Breast epithelium (tissue), 4 donors: ENCODE measurements around the gene CA10. TPM values are rescaled to one million over a fixed set of nuclear protein-coding genes. Genes with fewer than 3 reads are reported as not detected.

ENCODE experiments used
- DNase-seq, 2 donors: peaks; one replicate each; pipeline ENCODE4 v3.0.0-alpha.2; 2019; ENCODE audit warnings: low spot score in 2 of 2
- H3K27ac ChIP-seq, 2 donors: fragments of 200-600 bp; sonication (generic) in 1 of 2; one replicate each; pipeline ENCODE4 v1.5.1; 2016 to 2019; ENCODE audit warnings: mild to moderate bottlenecking in 1 of 2
- H3K27me3 ChIP-seq, 2 donors: fragments of 200-600 bp; sonication (generic) in 1 of 2; one replicate each; pipeline versions ENCODE4 v1.5.1 to v1.6.0; 2017 to 2019; ENCODE audit warnings: control low read depth in 1 of 2, mild to moderate bottlenecking in 1 of 2
- H3K36me3 ChIP-seq: fragments of 200-600 bp; one replicate; pipeline ENCODE4 v1.5.1; 2019
- H3K4me1 ChIP-seq, 2 donors: fragments of 200-600 bp; sonication (generic); one replicate each; pipeline ENCODE4 v1.5.1; 2016 to 2019; ENCODE audit warnings: control low read depth in 1 of 2
- H3K4me3 ChIP-seq, 3 donors: fragments of 200-600 bp; sonication (generic); 1 replicate in 2 of 3; 2 replicates in 1 of 3; pipeline ENCODE4 v1.5.1; 2016 to 2019; ENCODE audit warnings: mild to moderate bottlenecking in 3 of 3, moderate library complexity in 2 of 3
- H3K9me3 ChIP-seq, 2 donors: fragments of 200-600 bp; sonication (generic) in 1 of 2; one replicate each; pipeline ENCODE4 v1.5.1; 2016 to 2019; ENCODE audit warnings: control low read depth in 1 of 2
- POLR2A ChIP-seq: fragments of 450-650 bp; IDR thresholded peaks from one replicate; pipeline ENCODE4 v1.6.1; 2016; ENCODE audit warnings: antibody characterized with exemption, mild to moderate bottlenecking, moderate library complexity
- POLR2AphosphoS5 ChIP-seq, 3 donors: sonication (generic); formaldehyde crosslinking; IDR thresholded peaks; one replicate each; pipeline ENCODE4 v1.6.1; 2017; ENCODE audit warnings: antibody characterized with exemption in 3 of 3
- intact Hi-C: fragments of 100-400 bp; cut with DNase I; formaldehyde crosslinking; loops from one replicate; pipeline ENCODE4 v1.15.1; 2023; ENCODE audit warnings: low total_unique reads
- total RNA-seq, 3 donors: library from RNA; depleted of rRNA; stranded (reverse); fragments of >200 nt; gene quantifications; one replicate each; pipeline ENCODE4 v1.1.0, GENCODE V29; 2016
- TF ChIP-seq, protein P1 (sequence below), 3 donors: fragments of 450-650 bp; IDR thresholded peaks; one replicate each; pipeline ENCODE4 v1.5.1; 2016 to 2017; ENCODE audit warnings: antibody characterized with exemption in 3 of 3, mild to moderate bottlenecking in 3 of 3, moderate library complexity in 3 of 3

CA10 gene
- total RNA-seq, 3 donors from 2014 or later, result not detected

DNA sequence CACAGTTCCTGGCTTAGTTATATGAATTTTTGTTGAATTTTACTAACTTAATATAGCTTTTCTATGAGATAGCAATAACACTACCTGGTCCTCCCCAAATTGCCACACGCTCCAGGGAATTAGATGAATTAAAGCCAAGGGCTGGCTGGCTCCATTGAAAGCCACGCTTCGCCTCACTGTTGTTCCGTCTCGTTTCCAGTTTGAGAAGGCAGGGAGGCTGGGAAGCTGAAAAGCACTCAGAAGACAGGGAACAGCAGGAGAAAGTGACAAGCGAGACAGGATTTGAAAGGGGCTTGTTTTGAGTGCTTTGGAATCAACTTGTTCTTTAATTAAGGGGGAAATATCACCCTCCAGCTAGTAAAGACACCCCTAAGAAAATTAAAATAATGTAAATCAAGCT is 425.3 kb downstream of the CA10 start:
- TF ChIP-seq POLR2AphosphoS5 (IDR thresholded peaks at IDR 0.05) (no peak), POLR2A (no peak)
- TF ChIP-seq, protein P1, sequence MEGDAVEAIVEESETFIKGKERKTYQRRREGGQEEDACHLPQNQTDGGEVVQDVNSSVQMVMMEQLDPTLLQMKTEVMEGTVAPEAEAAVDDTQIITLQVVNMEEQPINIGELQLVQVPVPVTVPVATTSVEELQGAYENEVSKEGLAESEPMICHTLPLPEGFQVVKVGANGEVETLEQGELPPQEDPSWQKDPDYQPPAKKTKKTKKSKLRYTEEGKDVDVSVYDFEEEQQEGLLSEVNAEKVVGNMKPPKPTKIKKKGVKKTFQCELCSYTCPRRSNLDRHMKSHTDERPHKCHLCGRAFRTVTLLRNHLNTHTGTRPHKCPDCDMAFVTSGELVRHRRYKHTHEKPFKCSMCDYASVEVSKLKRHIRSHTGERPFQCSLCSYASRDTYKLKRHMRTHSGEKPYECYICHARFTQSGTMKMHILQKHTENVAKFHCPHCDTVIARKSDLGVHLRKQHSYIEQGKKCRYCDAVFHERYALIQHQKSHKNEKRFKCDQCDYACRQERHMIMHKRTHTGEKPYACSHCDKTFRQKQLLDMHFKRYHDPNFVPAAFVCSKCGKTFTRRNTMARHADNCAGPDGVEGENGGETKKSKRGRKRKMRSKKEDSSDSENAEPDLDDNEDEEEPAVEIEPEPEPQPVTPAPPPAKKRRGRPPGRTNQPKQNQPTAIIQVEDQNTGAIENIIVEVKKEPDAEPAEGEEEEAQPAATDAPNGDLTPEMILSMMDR (IDR thresholded peaks at IDR 0.05), result no peak
- Histone ChIP-seq H3K27ac (no peak overlapping the region), H3K27me3 (no peaks in the 10 kb centered on the region), H3K36me3 (no peaks in the 10 kb centered on the region), H3K9me3 (no peaks in the 10 kb centered on the region), H3K4me1 (no peaks in the 10 kb centered on the region), H3K4me3 (no peak overlapping the region)
- no peak for DNase-seq
- intact Hi-C loops, result no loop called here

GRCh38 chr17:51731941-51732722 is 426.4 kb downstream of the CA10 start:
- Histone ChIP-seq H3K9me3 (no peaks in the 10 kb centered on the region), H3K27me3 (no peaks in the 10 kb centered on the region), H3K36me3 (no peaks in the 10 kb centered on the region), H3K4me3 (no peak overlapping the region), H3K4me1 (no peaks in the 10 kb centered on the region), H3K27ac (no peak overlapping the region)
- intact Hi-C loops, result loop anchor here (1.0 kb wide), 1 partner anchor 25 kb away; no protein-coding TSS in a partner anchor
- no peak for DNase-seq
- TF ChIP-seq POLR2AphosphoS5 (IDR thresholded peaks at IDR 0.05) (no peak), POLR2A (no peak)
- TF ChIP-seq, protein P1 (IDR thresholded peaks at IDR 0.05), result no peak

- Histone ChIP-seq H3K4me3 (no peak overlapping the region), H3K27me3 (no peaks in the 10 kb centered on the region), H3K4me1 (no peaks in the 10 kb centered on the region), H3K36me3 (no peaks in the 10 kb centered on the region), H3K27ac (no peak overlapping the region), H3K9me3 (no peaks in the 10 kb centered on the region)
- no peak for TF ChIP-seq POLR2A
- intact Hi-C loops, result no loop called here
- DNase-seq, result no peak
Measured at GRCh38 chr17:51730303-51731050, 428.0 kb downstream of the CA10 start.

GRCh38 chr17:51725185-51725584 is 433.3 kb downstream of the CA10 start:
- Histone ChIP-seq H3K9me3 (no peaks in the 10 kb centered on the region), H3K4me1 (no peaks in the 10 kb centered on the region), H3K4me3 (no peak overlapping the region), H3K36me3 (no peaks in the 10 kb centered on the region), H3K27ac (no peak overlapping the region), H3K27me3 (no peaks in the 10 kb centered on the region)
- DNase-seq, result no peak
- TF ChIP-seq POLR2AphosphoS5 (IDR thresholded peaks at IDR 0.05) (no peak), POLR2A (no peak)
- TF ChIP-seq, protein P1 (IDR thresholded peaks at IDR 0.05), result no peak
- intact Hi-C loops, result no loop called here

- no peaks in the 10 kb centered on the region for H3K36me3 ChIP-seq
- H3K27me3 ChIP-seq, result no peaks in the 10 kb centered on the region
- H3K9me3 ChIP-seq, result no peaks in the 10 kb centered on the region
- no peaks in the 10 kb centered on the region for H3K4me1 ChIP-seq
- H3K4me3 ChIP-seq, result no peak overlapping the region
- intact Hi-C loops, result no loop called here
- TF ChIP-seq POLR2AphosphoS5 (IDR thresholded peaks at IDR 0.05), result no peak
- TF ChIP-seq POLR2A, result no peak
- TF ChIP-seq, protein P1 (IDR thresholded peaks at IDR 0.05), result no peak
- no peak overlapping the region for H3K27ac ChIP-seq
- DNase-seq, result no peak
Measured at GRCh38 chr17:51724043-51724580, 434.4 kb downstream of the CA10 start.
